Tibial nerve (tissue), 4 donors: ENCODE results near the gene LAMB1. TPM values are rescaled to one million over a fixed set of nuclear protein-coding genes. Genes with fewer than 3 reads are reported as not detected.
A peak's percentile ranks its signal among the peaks of the same experiment; 100 is the strongest.

Experiments
- DNase-seq, 2 donors: peaks; one replicate each; pipeline ENCODE4 v3.0.0-alpha.2; 2019; ENCODE audit warnings: low spot score in 2 of 2
- H3K27ac ChIP-seq, 4 donors: fragments of 200-600 bp; sonication (generic) in 3 of 4; one replicate each; pipeline ENCODE4 v1.5.1; 2017 to 2019; ENCODE audit warnings: mild to moderate bottlenecking in 1 of 4
- H3K27me3 ChIP-seq, 2 donors: fragments of 200-600 bp; sonication (generic) in 1 of 2; one replicate each; pipeline versions ENCODE4 v1.5.1 to v1.6.0; 2017 to 2019
- H3K36me3 ChIP-seq, 3 donors: fragments of 200-600 bp; sonication (generic); one replicate each; pipeline ENCODE4 v1.5.1; 2018 to 2019
- H3K4me1 ChIP-seq, 4 donors: fragments of 200-600 bp; sonication (generic) in 3 of 4; one replicate each; pipeline ENCODE4 v1.5.1; 2017 to 2019
- H3K4me3 ChIP-seq, 4 donors: fragments of 200-600 bp; sonication (generic) in 3 of 4; one replicate each; pipeline ENCODE4 v1.5.1; 2017 to 2019; ENCODE audit warnings: mild to moderate bottlenecking in 1 of 4, moderate library complexity in 1 of 4
- H3K9me3 ChIP-seq, 4 donors: fragments of 200-600 bp; sonication (generic) in 3 of 4; one replicate each; pipeline ENCODE4 v1.5.1; 2017 to 2019
- EP300 ChIP-seq, 2 donors: sonication (generic); formaldehyde crosslinking; IDR thresholded peaks; one replicate each; pipeline ENCODE4 v1.6.1; 2017; ENCODE audit warnings: antibody characterized with exemption in 2 of 2, mild to moderate bottlenecking in 1 of 2
- POLR2A ChIP-seq, 2 donors: fragments of 450-650 bp; IDR thresholded peaks; one replicate each; pipeline ENCODE4 v1.6.1; 2017; ENCODE audit warnings: antibody characterized with exemption in 2 of 2, mild to moderate bottlenecking in 2 of 2, moderate library complexity in 2 of 2
- WGBS, 2 donors: methylation state at CpG; one replicate each; pipeline ENCODE4 v1.1.5; 2018; 5-methylcytosine and 5-hydroxymethylcytosine counted together
- total RNA-seq, 4 donors: library from RNA; depleted of rRNA; stranded (reverse); fragments of >200 nt; gene quantifications; one replicate each; pipeline ENCODE4 v1.1.0, GENCODE V29; 2016
- TF ChIP-seq, protein P1 (sequence below), 5 experiments: fragments of 200-600 bp in 3 of 5; fragments of 450-650 bp in 2 of 5; sonication (generic) in 3 of 5; IDR thresholded peaks; one replicate each; pipeline ENCODE4 v1.5.1; 2016 to 2019; ENCODE audit warnings: antibody characterized with exemption in 5 of 5, mild to moderate bottlenecking in 3 of 5, moderate library complexity in 2 of 5

LAMB1 gene
- total RNA-seq, 4 donors from 2014 or later: 232 to 563 (median 357) TPM

- H3K4me1 ChIP-seq: peaks cover 0 to 66% (median 30%) of the 10 kb centered on the region in 4 donors
- WGBS, 2 donors: 74 to 79% methylated on average over 1 of the region's 1 CpG
- no peak overlapping the region for H3K4me3 ChIP-seq
- no peaks in the 10 kb centered on the region for H3K9me3 ChIP-seq
- peak overlapping the region in 3 of 4 donors; percentile 28 to 82 (median 80) for H3K27ac ChIP-seq
- no peak for DNase-seq
- TF ChIP-seq POLR2A (IDR thresholded peaks at IDR 0.05): no peak
- no peak for TF ChIP-seq EP300 (IDR thresholded peaks at IDR 0.05)
- TF ChIP-seq, protein P1, sequence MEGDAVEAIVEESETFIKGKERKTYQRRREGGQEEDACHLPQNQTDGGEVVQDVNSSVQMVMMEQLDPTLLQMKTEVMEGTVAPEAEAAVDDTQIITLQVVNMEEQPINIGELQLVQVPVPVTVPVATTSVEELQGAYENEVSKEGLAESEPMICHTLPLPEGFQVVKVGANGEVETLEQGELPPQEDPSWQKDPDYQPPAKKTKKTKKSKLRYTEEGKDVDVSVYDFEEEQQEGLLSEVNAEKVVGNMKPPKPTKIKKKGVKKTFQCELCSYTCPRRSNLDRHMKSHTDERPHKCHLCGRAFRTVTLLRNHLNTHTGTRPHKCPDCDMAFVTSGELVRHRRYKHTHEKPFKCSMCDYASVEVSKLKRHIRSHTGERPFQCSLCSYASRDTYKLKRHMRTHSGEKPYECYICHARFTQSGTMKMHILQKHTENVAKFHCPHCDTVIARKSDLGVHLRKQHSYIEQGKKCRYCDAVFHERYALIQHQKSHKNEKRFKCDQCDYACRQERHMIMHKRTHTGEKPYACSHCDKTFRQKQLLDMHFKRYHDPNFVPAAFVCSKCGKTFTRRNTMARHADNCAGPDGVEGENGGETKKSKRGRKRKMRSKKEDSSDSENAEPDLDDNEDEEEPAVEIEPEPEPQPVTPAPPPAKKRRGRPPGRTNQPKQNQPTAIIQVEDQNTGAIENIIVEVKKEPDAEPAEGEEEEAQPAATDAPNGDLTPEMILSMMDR (IDR thresholded peaks at IDR 0.05): no peak
- H3K27me3 ChIP-seq: no peaks in the 10 kb centered on the region
- peaks cover 0 to 34% (median 3%) of the 10 kb centered on the region in 3 donors for H3K36me3 ChIP-seq
Measured at GRCh38 chr7:107937531-107937930, 65.4 kb downstream of the LAMB1 start.

- peaks cover 0 to 78% (median 33%) of the 10 kb centered on the region in 4 donors for H3K4me1 ChIP-seq
- TF ChIP-seq, protein P1 (IDR thresholded peaks at IDR 0.05): no peak
- TF ChIP-seq EP300 (IDR thresholded peaks at IDR 0.05) (no peak), POLR2A (IDR thresholded peaks at IDR 0.05) (no peak)
- DNase-seq: no peak
- peaks cover 0 to 36% (median 3%) of the 10 kb centered on the region in 3 donors for H3K36me3 ChIP-seq
- H3K27me3 ChIP-seq: no peaks in the 10 kb centered on the region
- WGBS, 2 donors: 91 to 98% methylated on average over 2 of the region's 2 CpGs
- H3K27ac ChIP-seq: peak overlapping the region in 1 of 4 donors; percentile 71
- no peaks in the 10 kb centered on the region for H3K9me3 ChIP-seq
- H3K4me3 ChIP-seq: no peak overlapping the region
Measured at GRCh38 chr7:107936312-107936711, 66.6 kb downstream of the LAMB1 start.

- H3K36me3 ChIP-seq: peaks cover 0 to 39% (median 3%) of the 10 kb centered on the region in 3 donors
- no peaks in the 10 kb centered on the region for H3K27me3 ChIP-seq
- H3K4me3 ChIP-seq: no peak overlapping the region
- no peaks in the 10 kb centered on the region for H3K9me3 ChIP-seq
- TF ChIP-seq, protein P1 (IDR thresholded peaks at IDR 0.05): no peak
- TF ChIP-seq POLR2A (IDR thresholded peaks at IDR 0.05) (no peak), EP300 (IDR thresholded peaks at IDR 0.05) (no peak)
- WGBS, 2 donors: 67 to 75% methylated on average over 8 of the region's 8 CpGs
- DNase-seq: no peak
- peak overlapping the region in 2 of 4 donors; percentile 64 to 71 for H3K27ac ChIP-seq
- peaks cover 0 to 67% (median 32%) of the 10 kb centered on the region in 4 donors for H3K4me1 ChIP-seq
Measured at GRCh38 chr7:107934991-107935770, 67.8 kb downstream of the LAMB1 start.

DNA sequence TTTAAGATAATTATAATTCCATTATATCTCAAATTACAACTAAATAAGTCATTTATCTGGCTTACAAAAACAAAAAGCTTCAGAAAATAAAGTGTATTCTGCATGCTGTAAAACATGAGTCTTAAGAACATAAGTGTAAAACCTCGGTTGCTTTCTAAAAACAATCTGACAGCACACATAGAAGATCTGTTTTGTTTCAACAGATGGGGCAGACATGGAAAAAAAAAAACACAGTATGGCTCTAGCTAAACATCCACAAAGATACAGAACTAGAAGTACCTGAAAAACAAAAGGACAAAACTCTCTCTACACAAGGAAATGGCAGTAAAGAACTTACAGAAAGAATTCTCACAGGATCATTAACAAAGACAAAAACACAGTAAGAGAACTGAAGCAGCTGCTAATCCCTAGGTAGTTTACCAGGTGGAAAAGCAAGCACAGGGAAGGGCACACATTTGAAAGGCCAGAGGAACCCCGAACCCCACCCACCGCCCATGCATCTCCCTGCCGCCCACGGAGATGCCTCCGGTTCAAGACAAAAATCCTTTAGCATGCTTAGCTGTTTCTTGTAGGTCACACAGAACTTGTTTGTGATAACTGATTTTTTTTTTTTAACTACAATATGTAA lies 69.5 kb downstream of the LAMB1 start:
- H3K27ac ChIP-seq: peak overlapping the region in 3 of 4 donors; percentile 23 to 71 (median 64)

More for the DNA sequence above, 69.5 kb downstream of the LAMB1 start:
- DNase-seq: no peak
- peaks cover 0 to 46% (median 3%) of the 10 kb centered on the region in 3 donors for H3K36me3 ChIP-seq
- peaks cover 0 to 50% (median 20%) of the 10 kb centered on the region in 4 donors for H3K4me1 ChIP-seq
- no peaks in the 10 kb centered on the region for H3K27me3 ChIP-seq
- 43 to 45% methylated on average over 6 of the region's 6 CpGs for WGBS, 2 donors
- no peaks in the 10 kb centered on the region for H3K9me3 ChIP-seq
- TF ChIP-seq POLR2A (IDR thresholded peaks at IDR 0.05): no peak
- TF ChIP-seq EP300 (IDR thresholded peaks at IDR 0.05): no peak
- TF ChIP-seq, protein P1 (IDR thresholded peaks at IDR 0.05): no peak
- no peak overlapping the region for H3K4me3 ChIP-seq
